PC-9 (cell line): ENCODE data around the gene GID8. TPM values are rescaled to one million over a fixed set of nuclear protein-coding genes. Genes with fewer than 3 reads are reported as not detected.

Experiments
- BruUV-seq: library from RNA; stranded (reverse); fragments of 400-500 nt; replicated peaks from 2 replicates; lab custom pipeline; 2021; lab: Mats Ljungman, UMichigan
- CTCF ChIA-PET: fragments of 300-600 bp; sonication (Branson Sonifier 250); formaldehyde crosslinking; loops from one replicate; lab custom pipeline; 2022; ENCODE audit warnings: antibody characterized with exemption; lab: Charles Lee
- POLR2A ChIA-PET: fragments of 300-600 bp; sonication (Branson Sonifier 250); formaldehyde crosslinking; loops from one replicate; lab custom pipeline; 2022; ENCODE audit warnings: antibody characterized with exemption; ENCODE audit not compliant: unreplicated experiment; lab: Charles Lee
- DNase-seq, 2 experiments: peaks; one replicate each; pipeline versions ENCODE4 v3.0.0 to v3.0.0-alpha.2; 2015 to 2022; ENCODE audit warnings: mixed read lengths in 1 of 2
- H2AFZ ChIP-seq: fragments of 200-600 bp; sonication (generic); 2 replicates; pipeline ENCODE4 v1.8.1; 2017; ENCODE audit warnings: antibody characterized with exemption
- H3F3A ChIP-seq: fragments of 200-600 bp; sonication (generic); 2 replicates; pipeline ENCODE4 v1.8.1; 2017; ENCODE audit warnings: antibody characterized with exemption, mild to moderate bottlenecking, low read depth; ENCODE audit not compliant: insufficient read depth
- H3K27ac ChIP-seq: fragments of 200-600 bp; sonication (generic); 2 replicates; pipeline ENCODE4 v1.6.1; 2016; ENCODE audit warnings: mixed run types
- H3K27me3 ChIP-seq: fragments of 200-600 bp; sonication (generic); 2 replicates; pipeline ENCODE4 v1.6.1; 2016; ENCODE audit warnings: low read depth, mixed run types; ENCODE audit not compliant: insufficient read depth
- H3K36me3 ChIP-seq: fragments of 200-600 bp; sonication (generic); 2 replicates; pipeline ENCODE4 v1.6.1; 2016; ENCODE audit warnings: low read depth, mixed run types
- H3K4me1 ChIP-seq: fragments of 200-600 bp; sonication (generic); replicated peaks from 2 replicates; pipeline ENCODE4 v1.6.1; 2016; ENCODE audit warnings: mixed run types; ENCODE audit not compliant: insufficient read depth
- H3K4me2 ChIP-seq: fragments of 200-600 bp; sonication (generic); 2 replicates; pipeline ENCODE4 v1.6.1; 2017; ENCODE audit warnings: mixed run types
- H3K4me3 ChIP-seq: fragments of 200-600 bp; sonication (generic); 2 replicates; pipeline ENCODE4 v1.6.1; 2016; ENCODE audit warnings: mixed run types
- H3K79me2 ChIP-seq: fragments of 200-600 bp; sonication (generic); 2 replicates; pipeline ENCODE4 v1.6.1; 2017; ENCODE audit warnings: low read depth, mixed run types
- H3K9me2 ChIP-seq: fragments of 200-600 bp; sonication (generic); 2 replicates; pipeline ENCODE4 v1.8.1; 2017; ENCODE audit warnings: mild to moderate bottlenecking; ENCODE audit not compliant: insufficient read depth
- H3K9me3 ChIP-seq: fragments of 200-600 bp; sonication (generic); 2 replicates; pipeline ENCODE4 v1.8.1; 2016; ENCODE audit warnings: low read depth; ENCODE audit not compliant: insufficient read depth
- H4K20me1 ChIP-seq: fragments of 200-600 bp; sonication (generic); 2 replicates; pipeline ENCODE4 v1.8.1; 2017; ENCODE audit not compliant: insufficient read depth
- CTCF ChIP-seq: fragments of 200-600 bp; sonication (generic); conservative IDR thresholded peaks from 2 replicates; pipeline ENCODE4 v1.6.1; 2017; ENCODE audit warnings: mixed run types, antibody characterized with exemption, mild to moderate bottlenecking, moderate library complexity
- EZH2 ChIP-seq: fragments of 200-600 bp; sonication (generic); IDR thresholded peaks from 2 replicates; pipeline ENCODE4 v1.8.0; 2017; ENCODE audit warnings: antibody characterized with exemption, low read depth
- intact Hi-C: fragments of 100-400 bp; cut with micrococcal nuclease; formaldehyde crosslinking; loops from one replicate; pipeline ENCODE4 v1.10.0; 2022; ENCODE audit not compliant: unreplicated experiment
- total RNA-seq: library from RNA; stranded (reverse); gene quantifications from 2 replicates; pipeline ENCODE4 v1.2.3, GENCODE V29; 2021

The GID8 gene
- total RNA-seq, 1 experiment from 2014 or later: 45.7 TPM

- H3K9me2 ChIP-seq: no peaks in the 10 kb centered on the region
- peaks cover 95% of the 10 kb centered on the region for H3K27me3 ChIP-seq
- CTCF ChIA-PET: no interaction called here
- H4K20me1 ChIP-seq: no peaks in the 10 kb centered on the region; the same call in 1 of the 2 replicates
- H3K79me2 ChIP-seq: no peaks in the 10 kb centered on the region
- no peaks in the 10 kb centered on the region for H3F3A ChIP-seq
- H3K9me3 ChIP-seq: no peaks in the 10 kb centered on the region
- no peak overlapping the region for H3K4me2 ChIP-seq
- DNase-seq: no peak
- BruUV-seq: no TSS peak
- intact Hi-C loops: no loop called here
- 0 out of 2 replicates have a peak, but pooled peaks cover 3% of the 10 kb centered on the region for H3K4me1 ChIP-seq
- H3K4me3 ChIP-seq: no peak overlapping the region
- POLR2A ChIA-PET: no interaction called here
- H2AFZ ChIP-seq: no peak overlapping the region
- TF ChIP-seq EZH2: no peak
- no peak for TF ChIP-seq CTCF
- H3K36me3 ChIP-seq: no peaks in the 10 kb centered on the region
- H3K27ac ChIP-seq: no peak overlapping the region
These were observed 33.4 kb downstream of the GID8 start for GRCh38 chr20:62971211-62971949.

- TF ChIP-seq EZH2: no peak
- TF ChIP-seq CTCF: peak; percentile 88
- Histone ChIP-seq H4K20me1 (no peaks in the 10 kb centered on the region; the same call in 1 of the 2 replicates), H3K9me3 (no peaks in the 10 kb centered on the region), H3K27ac (no peak overlapping the region), H3K4me2 (peak overlapping the region; percentile 58; the same call in 1 of the 2 replicates), H3K79me2 (no peaks in the 10 kb centered on the region), H3F3A (no peaks in the 10 kb centered on the region), H3K9me2 (no peaks in the 10 kb centered on the region), H3K27me3 (peaks cover 95% of the 10 kb centered on the region), H3K4me1 (0 out of 2 replicates have a peak, but pooled peaks cover 3% of the 10 kb centered on the region), H3K36me3 (no peaks in the 10 kb centered on the region), H2AFZ (no peak overlapping the region), H3K4me3 (no peak overlapping the region; the same call in 1 of the 2 replicates)
- BruUV-seq: no TSS peak
- intact Hi-C loops: loop anchor here (1.0 to 2.0 kb wide), 3 partner anchors 37 to 201 kb away; no protein-coding TSS in a partner anchor
- POLR2A ChIA-PET: no interaction called here
- DNase-seq: peak; percentile 64 to 86
- CTCF ChIA-PET: interaction anchor here (0.5 to 1.0 kb wide), 6 partner anchors 37 to 1148 kb away, joined by 3 to 11 read pairs (median 9); no protein-coding TSS in a partner anchor
These were observed 34.2 kb downstream of the GID8 start for GRCh38 chr20:62971950-62972844.
